GM19099 (cell line): ENCODE results near the gene TRMT61A.

ENCODE experiments used
- POLR2A ChIP-seq: IDR thresholded peaks from 3 replicates; pipeline ENCODE4 v1.6.1; 2011; ENCODE audit warnings: low read depth; ENCODE audit not compliant: insufficient read length; ENCODE audit errors: extremely low read depth

The TRMT61A gene

DNA sequence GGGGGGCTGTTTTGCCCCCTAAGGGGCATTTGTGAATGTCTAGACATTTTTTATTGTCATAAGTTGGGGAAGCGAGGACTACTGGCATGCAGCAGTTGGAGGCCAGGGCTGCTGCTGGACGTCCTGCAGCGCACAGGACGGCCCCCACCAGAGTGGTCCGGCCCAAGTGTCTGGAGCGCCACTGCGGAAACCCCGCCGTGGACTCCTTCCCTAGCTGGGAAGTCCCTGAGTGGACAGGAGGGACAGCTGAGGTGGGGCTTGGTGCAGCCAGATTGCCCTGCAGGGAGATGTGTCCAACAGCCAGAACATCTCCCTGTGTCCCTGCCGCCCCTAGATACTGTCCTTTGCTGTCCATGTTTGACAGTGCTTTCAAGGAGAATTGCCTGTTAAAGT, 11.8 kb upstream of the TRMT61A start:
- TF ChIP-seq POLR2A, result no peak

DNA sequence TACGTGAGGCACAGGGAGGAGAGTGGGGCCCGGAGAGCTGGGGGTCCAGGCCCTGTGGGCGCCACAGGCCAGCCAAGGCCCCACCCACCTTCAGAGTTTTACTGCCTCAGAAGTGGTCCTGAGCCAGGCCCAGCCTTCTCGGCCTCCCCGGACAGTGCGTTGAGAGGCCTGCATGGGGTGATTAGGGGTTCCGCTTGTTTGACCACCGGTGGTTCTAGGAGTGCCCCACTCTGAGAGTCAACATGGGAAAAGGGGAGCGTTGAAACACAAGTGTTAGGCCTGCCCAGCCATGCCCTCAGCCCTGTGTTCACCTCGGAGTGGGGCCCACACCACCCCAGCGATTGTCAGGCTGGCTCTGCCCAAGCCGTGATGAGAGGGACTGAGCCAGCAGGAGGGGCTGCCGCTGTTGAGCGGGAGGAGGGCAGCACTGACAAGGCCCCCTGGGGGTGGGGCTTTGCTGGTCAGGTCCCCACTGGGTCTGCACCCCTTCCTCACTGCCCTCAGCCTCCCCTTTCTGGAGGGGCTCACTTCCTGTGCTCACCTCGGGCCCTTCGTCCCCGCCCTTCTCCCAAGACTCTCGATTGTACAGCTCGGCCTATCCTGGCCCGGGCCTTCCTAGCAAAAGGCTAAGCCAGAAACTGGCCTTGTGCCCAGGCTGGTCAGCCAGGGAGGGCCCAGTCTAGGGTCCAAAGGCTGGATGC, 11.1 kb upstream of the TRMT61A start:
- no peak for TF ChIP-seq POLR2A

DNA sequence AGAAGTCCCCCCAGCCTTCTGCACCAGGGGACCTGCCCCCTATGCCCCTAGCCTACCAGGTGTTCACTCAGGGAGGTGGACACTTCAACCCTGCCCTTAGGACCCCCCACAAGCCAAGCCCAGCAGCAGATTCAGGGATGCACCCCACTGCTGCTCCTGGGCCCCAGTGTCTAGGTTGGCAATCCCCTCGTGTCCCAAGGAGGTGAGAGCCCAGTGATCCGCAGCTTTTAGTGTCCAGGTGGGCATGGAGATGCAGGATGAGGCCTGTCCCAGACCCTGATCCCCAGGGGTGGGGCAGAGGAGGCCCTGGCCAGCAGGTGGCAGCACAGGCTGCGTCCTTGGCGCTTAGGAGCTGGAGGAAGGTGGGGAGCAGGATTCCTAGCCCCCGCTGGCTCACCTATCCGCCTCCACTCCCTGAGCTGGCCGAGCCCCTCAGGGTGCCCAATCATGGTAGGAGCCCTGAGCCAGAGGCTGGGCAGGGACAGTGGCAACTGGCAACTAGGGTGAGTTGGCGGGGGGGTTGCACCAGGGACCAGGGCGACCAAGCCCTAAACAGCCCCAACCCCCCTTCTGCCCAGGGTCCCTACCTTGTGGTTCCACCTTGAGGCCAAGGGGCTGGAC, 10.5 kb upstream of the TRMT61A start:
- TF ChIP-seq POLR2A, result no peak

DNA sequence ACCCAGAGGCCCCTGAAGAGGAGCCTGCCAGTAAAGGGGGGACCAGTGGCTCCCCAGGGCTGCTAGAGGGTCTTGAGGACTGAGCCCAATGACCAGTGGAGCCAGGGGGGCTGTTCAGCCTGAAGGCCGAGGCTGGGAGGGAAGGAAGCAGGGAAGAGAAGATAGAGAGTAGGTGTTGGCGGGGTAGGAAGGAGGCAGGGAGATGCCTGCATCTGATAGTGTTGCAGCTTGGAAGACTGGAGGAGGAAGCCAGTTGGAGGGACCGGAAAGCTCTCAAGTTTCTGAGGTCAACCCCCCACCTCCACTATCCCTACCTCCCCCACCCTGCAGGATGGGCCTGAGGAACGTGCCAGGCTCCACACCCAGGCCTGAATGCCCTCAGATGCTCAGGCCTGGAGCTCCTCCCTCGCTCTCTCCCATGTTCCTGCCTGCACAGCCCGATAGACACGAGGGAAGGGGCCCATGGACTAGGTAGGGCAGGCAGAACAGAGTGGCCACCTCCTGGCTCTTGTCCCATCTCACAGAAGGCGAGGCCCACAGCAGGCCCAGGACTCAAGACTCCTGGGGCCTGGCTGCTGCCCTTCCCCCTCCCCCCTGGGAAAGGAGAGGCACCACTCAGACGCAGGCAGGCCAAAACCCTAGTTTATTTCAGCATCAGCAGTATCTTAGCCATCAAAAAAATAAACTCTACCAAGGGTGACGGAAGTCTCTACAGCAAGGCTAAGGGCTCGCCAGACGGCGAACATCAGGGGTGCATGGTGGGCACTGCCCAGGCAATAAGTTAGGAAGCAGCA, 9.8 kb upstream of the TRMT61A start:
- TF ChIP-seq POLR2A, result no peak

DNA sequence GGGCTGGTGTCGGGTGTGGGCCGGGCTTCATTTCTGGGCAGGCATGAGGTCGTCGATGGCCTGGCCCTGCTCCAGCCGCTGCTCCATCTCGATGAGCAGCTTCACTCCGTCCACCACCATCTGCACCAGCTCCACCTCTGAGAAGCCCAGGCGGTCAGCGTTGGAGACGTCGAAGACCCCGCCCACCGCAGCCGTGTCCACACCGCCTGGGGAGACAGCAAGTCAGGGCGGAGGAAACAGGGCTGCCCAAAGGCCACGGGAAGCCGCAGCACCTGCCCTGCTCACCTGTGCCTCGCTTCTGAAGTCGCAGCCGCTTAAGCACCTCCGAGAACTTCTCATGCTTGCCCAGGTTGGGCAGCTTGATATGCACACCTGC, 9.2 kb upstream of the TRMT61A start:
- no peak for TF ChIP-seq POLR2A

DNA sequence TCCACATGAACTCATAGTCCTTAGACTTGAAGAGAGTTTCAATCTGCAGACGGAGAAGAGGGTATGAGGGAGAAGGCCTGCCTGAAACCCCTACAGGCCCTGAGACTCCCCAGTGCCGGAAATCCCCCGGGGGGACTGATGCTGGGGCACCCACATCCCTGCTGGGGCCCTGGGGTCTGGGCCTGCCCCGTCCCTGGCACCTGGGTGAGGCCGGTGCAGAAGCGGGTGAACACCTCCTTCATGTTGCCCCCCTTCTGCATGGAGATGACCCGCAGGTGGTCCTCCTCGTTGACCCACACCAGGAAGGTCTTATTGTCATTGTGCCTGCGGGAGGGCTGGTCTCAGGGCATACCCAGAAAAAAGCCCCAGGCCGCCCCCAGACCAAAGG, 8.7 kb upstream of the TRMT61A start:
- no peak for TF ChIP-seq POLR2A

DNA sequence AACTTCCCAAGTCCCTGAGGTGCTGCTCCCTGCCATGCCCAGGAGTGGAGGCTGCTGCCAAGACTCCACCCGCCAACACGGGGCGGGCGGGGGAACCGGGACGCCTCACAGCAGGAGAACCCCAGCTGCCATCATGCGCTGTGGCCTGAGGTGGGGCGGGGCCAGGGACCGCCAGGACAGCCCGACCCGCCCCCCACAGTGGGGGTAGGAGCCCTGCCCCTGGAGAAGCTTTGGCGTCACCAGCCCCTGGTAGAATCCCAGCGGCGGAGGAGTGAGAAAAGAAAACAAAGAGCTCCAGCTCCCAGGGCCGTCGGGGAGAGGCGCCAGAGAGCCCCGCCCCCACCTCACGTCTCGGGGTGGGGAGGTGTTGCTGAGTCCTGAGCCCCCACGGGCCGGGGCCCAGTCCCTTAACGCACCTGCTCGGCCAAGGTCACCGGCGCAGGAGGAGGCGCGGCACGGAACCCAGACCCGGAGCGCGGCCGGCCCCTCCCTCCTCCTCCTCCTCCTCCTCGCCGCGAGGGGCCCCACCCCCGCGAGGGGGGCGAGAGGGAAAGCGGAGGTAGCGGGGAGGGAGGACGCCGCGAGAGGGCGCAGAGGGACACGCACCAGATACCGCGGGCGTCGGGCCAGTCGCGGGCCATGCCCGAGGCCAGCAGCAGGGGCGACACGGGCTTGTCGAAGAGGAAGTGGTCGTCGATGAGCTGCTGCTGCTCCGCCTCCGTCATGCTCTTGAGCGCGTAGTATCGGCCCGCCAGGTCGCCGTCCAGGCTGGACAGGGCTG, 8.1 kb upstream of the TRMT61A start:
- no peak for TF ChIP-seq POLR2A

DNA sequence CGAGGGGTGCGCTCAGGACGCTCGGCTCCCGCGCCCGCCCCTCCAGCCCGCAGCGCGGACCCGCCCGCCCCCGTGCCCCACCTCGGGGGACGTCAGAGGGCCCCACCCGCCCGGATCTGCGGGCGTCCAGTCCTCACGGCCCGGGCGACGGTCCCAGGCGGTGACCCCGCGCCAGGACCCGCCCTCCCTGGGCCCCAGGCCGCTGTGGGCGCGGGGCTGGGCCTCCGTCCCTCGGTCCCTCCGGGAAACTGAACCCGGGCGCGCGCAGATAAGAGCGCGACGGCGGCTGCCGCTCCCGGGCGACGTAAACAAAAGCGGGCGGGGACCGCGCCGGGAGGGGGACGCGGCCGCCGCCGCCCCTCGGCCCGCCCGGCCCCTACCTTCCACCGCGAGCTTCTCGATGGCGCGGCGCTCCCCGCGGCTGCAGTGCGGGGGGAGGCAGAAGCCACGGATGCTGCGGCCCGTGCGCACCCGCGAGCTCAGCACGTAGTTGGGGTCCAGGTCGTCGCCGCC, 7.5 kb upstream of the TRMT61A start:
- TF ChIP-seq POLR2A, result no peak

DNA sequence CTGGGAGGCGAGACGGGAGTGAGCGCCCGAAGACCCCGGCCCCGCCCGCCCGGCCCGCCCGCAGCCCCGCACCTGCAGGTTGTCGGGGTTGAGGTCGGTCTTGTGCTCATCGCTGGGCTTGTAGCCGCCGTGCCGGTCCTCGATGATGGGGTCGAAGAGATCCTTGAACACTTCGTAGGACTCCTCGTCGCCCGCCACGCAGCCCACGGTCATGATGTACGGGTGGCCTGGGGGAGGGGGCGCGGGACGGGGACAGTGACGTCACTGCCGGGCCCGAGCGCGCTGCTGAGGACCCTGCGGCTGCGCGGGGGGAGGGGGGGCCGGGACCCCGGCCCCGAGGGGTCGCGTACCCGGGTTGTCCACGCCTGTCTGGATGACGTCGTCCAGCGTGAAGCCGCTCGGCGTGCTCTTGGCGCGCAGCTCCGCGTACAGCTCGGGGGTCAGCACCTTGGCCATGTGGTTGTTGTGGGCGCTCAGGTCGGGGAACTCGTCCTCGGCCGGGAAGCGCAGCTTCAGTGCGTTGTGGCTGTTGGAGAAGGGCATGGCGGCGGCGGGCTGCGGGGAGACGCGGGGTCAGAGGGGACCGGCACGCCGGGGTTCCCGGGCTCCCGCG, 6.9 kb upstream of the TRMT61A start:
- no peak for TF ChIP-seq POLR2A

DNA sequence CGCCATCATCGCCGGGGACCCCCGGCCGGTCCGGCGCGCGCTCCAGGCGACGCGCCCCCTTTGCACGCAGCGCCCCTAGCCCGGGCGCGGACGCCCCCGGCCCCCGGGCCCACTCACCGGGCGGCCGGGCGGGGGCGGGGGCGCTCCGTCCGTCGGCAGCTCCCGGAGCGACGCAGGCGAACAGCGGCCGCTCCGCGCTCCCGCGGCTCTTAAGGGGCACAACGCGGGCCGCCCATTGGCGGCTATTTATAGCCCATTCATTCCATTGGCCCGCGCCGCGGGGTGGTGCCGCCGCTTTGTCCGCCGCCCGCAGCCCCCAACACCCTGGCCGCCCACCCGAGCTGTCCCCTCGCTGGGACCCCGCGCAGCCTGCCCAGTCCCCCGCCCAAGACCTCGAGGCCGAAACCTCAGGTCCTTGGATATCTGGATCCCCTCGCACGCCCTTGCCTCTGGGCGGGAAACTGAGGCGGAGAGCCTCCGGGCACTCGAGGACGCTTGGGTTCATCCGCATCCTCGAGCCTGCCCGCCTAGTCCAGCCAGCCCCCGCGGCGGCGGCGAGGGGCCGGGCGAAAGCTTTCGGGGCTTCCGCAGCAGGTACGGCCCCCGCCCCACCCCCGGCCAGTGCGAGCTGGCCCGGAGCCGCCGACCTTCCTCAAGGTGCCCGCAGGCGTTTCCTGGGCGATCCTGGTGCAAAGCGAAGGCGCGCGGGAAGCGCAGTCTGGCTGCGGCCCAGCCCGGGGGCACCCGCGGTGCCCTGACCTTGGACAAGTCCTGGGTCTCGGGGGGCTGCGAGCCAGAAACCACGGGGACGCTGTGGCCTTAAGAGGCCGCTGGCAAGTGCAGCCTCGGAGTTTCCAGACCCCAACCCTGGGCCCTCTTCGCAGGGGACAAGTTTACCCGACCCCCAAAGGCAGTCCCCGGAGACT, 6.1 kb upstream of the TRMT61A start, which contains the start of gene CKB:
Gene CKB, minus strand, starts transcription at position 182 of the 926 bp plus-strand sequence. CDS start 337 bp downstream, outside the sequence.
- TF ChIP-seq POLR2A, result no peak

DNA sequence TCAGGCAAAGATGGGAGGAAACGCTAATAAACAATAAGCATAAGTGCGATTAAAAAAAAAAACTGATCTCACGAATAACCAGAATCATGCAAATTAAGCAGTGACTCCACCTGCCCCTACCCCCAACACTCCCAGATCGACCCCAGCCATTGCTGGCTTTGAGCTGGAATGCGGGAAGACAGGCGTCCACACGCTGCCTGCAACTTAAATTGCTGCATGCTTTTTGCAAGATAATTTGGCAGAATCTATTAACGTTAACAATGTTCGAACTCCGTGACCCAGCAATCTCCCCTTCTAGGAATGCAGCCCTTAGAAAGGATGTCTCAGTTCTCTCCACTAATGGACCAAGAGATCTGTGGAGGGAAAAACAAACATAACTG, 5.4 kb upstream of the TRMT61A start:
- no peak for TF ChIP-seq POLR2A

DNA sequence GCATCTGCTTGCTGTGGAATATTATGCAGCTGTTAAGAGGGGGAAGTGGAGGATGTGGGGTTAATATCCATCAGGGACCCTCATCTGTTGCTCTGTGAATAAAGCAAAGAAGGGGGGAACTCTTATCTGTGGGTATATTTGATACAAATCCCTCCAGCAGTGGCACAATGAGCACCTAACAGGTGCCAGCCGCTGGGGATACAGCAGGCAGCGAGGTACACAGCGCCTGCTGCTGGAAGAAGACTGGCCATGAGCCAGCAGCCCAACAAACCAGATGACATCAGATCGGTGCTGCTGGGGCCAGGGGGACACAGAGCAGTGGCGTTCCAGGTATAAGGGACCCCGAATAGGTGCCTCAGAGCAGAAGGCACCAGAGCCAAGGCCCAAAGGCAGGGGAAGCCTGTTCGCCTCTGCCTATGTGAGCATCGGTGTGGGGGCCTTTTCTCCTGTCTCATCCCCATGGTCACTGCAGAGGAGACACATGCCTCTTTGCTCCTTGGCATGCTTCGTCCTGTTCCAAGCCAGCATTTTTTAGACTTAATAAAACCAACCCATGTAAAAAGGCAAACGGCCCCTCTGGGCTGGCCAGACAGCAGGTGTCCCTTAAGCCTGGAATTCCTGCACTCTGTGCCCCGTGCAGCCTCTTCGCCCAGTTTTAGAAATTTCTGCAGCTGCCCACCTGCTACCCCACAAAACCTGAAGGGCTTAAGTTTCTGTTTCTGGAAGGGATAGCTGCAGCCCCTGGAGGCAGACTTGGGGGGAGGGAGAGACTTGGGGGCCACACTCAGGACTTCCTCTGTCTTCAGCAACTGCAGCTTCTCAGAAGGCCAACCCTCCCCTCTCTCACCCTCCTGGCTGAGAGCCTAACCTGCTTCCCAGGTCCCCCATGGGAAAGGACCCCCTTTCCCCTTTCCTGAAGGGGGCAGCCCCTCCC, 4.7 kb upstream of the TRMT61A start:
- TF ChIP-seq POLR2A, result no peak

DNA sequence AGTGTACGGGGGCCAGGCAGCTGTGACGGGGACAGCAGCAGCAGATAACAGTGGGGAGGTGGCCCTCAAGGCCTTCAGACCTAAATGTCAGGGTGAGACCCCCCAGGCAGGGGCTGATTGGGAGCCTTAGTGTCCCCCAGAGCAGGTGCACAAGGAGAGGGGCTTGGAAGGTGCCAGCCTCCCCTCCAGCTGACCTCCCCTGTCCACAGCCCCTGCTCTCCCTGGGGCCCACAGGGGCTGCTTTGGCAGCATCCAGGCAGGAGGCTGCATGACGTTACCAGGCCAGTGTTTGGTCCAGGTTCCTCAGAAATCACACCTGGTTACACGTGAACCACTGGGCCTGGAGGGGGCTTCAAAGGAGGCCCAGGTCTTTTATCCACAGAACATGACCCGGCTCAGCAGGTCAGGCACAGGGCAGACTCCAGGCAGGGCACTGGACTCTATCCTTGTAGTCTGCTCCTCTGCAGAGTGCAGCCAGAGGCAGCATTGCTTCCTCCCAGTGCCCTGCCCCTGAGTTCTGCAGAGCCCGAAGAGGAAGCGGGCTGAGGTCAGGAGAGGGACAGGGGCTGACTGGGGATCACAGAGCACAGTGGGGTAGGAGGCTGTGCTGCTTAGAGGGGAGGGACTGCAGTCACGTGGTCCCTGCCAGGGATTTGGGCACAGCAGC, 2.6 kb upstream of the TRMT61A start:
- TF ChIP-seq POLR2A, result no peak

DNA sequence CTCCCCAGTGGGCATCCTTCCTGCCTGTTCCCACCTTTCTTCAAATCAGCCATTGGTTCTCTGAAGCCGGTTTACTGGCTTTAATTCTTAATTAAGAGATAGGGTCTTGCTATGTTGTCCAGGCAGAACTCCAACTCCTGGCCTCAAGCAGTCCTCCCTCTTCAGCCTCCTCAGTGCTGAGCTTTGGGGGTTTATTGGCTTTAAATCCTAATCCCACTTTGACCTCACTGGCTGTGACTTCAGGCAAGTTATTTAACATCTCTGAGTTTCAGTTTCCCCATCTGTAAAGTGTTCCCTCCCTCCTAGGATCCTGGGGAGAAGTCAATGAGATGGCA, 2.1 kb upstream of the TRMT61A start:
- no peak for TF ChIP-seq POLR2A
